Measurements from ENCODE around the gene PPP2R5C.

Gene PPP2R5C

DNA sequence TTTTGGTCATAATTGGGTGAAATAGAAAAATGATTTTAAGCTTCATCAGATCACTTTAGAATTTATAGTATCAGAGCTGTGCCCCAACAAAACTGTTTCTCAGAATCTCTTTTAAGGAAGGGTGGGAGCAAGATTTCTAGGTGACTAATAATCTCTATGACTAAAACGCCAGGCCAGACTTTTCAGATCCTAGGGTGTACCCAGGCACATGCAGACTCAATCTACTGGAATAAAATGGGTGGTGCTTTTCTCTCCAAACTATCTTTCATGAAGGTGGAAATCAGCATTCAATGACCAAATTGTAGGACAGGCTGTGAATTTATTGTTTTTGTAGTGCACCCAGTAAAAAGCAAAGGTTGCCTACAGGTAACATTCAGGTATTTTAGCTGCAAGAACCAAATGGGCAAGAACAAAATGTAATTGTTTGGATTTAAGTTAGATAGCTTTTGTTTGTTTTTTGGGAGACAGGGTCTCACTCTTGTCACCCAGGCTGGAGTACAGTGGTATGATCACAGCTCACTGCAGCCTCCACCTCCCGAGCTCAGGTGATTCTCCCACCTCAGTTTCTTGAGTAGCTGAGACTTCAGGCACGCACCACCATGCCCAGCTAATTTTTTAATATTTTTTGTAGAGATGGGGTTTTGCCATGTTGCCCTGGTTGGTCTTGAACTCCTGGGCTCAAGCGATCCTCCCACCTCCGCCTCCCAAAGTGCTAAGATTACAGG, 49.5 kb downstream of the PPP2R5C start (continued):
- TF ChIP-seq ZNF350 (tag by site-specific recombination; IDR thresholded peaks at IDR 0.05): no peak
- TF ChIP-seq ZNF140 (tag by site-specific recombination; IDR thresholded peaks at IDR 0.05): no peak
- TF ChIP-seq, protein P1, sequence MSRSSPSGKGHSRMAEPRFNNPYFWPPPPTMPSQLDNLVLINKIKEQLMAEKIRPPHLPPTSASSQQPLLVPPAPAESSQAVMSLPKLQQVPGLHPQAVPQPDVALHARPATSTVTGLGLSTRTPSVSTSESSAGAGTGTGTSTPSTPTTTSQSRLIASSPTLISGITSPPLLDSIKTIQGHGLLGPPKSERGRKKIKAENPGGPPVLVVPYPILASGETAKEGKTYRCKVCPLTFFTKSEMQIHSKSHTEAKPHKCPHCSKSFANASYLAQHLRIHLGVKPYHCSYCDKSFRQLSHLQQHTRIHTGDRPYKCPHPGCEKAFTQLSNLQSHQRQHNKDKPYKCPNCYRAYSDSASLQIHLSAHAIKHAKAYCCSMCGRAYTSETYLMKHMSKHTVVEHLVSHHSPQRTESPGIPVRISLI (tag by site-specific recombination; IDR thresholded peaks at IDR 0.05): no peak
- TF ChIP-seq ZNF354C (tag by site-specific recombination; IDR thresholded peaks at IDR 0.05; ENCODE audit: borderline replicate concordance, low read depth): no peak
- TF ChIP-seq ZNF248 (tag by site-specific recombination; IDR thresholded peaks at IDR 0.05): no peak
- no peak for TF ChIP-seq ZNF514 (tag by site-specific recombination; IDR thresholded peaks at IDR 0.05)
- TF ChIP-seq, protein P2, sequence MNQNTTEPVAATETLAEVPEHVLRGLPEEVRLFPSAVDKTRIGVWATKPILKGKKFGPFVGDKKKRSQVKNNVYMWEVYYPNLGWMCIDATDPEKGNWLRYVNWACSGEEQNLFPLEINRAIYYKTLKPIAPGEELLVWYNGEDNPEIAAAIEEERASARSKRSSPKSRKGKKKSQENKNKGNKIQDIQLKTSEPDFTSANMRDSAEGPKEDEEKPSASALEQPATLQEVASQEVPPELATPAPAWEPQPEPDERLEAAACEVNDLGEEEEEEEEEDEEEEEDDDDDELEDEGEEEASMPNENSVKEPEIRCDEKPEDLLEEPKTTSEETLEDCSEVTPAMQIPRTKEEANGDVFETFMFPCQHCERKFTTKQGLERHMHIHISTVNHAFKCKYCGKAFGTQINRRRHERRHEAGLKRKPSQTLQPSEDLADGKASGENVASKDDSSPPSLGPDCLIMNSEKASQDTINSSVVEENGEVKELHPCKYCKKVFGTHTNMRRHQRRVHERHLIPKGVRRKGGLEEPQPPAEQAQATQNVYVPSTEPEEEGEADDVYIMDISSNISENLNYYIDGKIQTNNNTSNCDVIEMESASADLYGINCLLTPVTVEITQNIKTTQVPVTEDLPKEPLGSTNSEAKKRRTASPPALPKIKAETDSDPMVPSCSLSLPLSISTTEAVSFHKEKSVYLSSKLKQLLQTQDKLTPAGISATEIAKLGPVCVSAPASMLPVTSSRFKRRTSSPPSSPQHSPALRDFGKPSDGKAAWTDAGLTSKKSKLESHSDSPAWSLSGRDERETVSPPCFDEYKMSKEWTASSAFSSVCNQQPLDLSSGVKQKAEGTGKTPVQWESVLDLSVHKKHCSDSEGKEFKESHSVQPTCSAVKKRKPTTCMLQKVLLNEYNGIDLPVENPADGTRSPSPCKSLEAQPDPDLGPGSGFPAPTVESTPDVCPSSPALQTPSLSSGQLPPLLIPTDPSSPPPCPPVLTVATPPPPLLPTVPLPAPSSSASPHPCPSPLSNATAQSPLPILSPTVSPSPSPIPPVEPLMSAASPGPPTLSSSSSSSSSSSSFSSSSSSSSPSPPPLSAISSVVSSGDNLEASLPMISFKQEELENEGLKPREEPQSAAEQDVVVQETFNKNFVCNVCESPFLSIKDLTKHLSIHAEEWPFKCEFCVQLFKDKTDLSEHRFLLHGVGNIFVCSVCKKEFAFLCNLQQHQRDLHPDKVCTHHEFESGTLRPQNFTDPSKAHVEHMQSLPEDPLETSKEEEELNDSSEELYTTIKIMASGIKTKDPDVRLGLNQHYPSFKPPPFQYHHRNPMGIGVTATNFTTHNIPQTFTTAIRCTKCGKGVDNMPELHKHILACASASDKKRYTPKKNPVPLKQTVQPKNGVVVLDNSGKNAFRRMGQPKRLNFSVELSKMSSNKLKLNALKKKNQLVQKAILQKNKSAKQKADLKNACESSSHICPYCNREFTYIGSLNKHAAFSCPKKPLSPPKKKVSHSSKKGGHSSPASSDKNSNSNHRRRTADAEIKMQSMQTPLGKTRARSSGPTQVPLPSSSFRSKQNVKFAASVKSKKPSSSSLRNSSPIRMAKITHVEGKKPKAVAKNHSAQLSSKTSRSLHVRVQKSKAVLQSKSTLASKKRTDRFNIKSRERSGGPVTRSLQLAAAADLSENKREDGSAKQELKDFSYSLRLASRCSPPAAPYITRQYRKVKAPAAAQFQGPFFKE (tag by site-specific recombination; IDR thresholded peaks at IDR 0.05; ENCODE audit: borderline replicate concordance): no peak
- TF ChIP-seq HOXD13 (CRISPR knock-in tag; IDR thresholded peaks at IDR 0.05; ENCODE audit: borderline replicate concordance): no peak
- TF ChIP-seq, protein P3, sequence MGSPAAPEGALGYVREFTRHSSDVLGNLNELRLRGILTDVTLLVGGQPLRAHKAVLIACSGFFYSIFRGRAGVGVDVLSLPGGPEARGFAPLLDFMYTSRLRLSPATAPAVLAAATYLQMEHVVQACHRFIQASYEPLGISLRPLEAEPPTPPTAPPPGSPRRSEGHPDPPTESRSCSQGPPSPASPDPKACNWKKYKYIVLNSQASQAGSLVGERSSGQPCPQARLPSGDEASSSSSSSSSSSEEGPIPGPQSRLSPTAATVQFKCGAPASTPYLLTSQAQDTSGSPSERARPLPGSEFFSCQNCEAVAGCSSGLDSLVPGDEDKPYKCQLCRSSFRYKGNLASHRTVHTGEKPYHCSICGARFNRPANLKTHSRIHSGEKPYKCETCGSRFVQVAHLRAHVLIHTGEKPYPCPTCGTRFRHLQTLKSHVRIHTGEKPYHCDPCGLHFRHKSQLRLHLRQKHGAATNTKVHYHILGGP (tag by site-specific recombination; IDR thresholded peaks at IDR 0.05): no peak
- no peak for TF ChIP-seq ZNF23 (tag by site-specific recombination; IDR thresholded peaks at IDR 0.05; ENCODE audit: borderline replicate concordance)

DNA sequence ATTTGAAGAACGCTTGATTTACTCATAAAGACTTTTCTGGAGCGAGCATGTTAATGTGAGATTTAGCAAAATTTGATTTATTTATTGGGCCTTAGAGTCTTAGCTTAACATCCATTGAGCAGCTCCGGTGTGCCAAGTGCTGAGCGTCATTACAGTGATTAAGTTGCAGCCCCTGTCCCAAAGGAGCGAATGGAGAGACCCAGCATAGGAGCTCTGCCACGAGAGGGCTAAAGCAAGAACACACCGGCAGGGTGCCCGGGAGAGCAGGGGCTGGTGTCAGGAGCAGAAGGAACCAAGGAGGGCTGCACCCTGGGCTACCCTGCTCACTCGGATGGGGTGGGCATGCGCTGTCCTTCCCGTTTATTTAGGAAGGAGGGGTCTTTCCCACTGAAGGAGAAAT, 50.6 kb downstream of the PPP2R5C start:
- POLR2A ChIA-PET: no interaction called here
- no peak overlapping the region for H3K4me3 ChIP-seq (ENCODE audit: low read depth, low read length)
- H3K36me3 ChIP-seq (ENCODE audit: control insufficient read depth in 2 of 2, insufficient read depth in 1 of 2, low read length in 2 of 2): peaks cover 0 to 12% of the 10 kb centered on the region in 2 experiments; a peak in 1 of 3 replicates
- TF ChIP-seq, protein P4, sequence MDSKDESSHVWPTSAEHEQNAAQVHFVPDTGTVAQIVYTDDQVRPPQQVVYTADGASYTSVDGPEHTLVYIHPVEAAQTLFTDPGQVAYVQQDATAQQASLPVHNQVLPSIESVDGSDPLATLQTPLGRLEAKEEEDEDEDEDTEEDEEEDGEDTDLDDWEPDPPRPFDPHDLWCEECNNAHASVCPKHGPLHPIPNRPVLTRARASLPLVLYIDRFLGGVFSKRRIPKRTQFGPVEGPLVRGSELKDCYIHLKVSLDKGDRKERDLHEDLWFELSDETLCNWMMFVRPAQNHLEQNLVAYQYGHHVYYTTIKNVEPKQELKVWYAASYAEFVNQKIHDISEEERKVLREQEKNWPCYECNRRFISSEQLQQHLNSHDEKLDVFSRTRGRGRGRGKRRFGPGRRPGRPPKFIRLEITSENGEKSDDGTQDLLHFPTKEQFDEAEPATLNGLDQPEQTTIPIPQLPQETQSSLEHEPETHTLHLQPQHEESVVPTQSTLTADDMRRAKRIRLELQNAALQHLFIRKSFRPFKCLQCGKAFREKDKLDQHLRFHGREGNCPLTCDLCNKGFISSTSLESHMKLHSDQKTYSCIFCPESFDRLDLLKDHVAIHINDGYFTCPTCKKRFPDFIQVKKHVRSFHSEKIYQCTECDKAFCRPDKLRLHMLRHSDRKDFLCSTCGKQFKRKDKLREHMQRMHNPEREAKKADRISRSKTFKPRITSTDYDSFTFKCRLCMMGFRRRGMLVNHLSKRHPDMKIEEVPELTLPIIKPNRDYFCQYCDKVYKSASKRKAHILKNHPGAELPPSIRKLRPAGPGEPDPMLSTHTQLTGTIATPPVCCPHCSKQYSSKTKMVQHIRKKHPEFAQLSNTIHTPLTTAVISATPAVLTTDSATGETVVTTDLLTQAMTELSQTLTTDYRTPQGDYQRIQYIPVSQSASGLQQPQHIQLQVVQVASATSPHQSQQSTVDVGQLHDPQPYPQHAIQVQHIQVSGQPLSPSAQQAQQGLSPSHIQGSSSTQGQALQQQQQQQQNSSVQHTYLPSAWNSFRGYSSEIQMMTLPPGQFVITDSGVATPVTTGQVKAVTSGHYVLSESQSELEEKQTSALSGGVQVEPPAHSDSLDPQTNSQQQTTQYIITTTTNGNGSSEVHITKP (tag by site-specific recombination; IDR thresholded peaks at IDR 0.05): peak; percentile 82
- no peak for TF ChIP-seq ZNF157 (tag by site-specific recombination; IDR thresholded peaks at IDR 0.05)
- no peak for TF ChIP-seq ZNF155 (tag by site-specific recombination; IDR thresholded peaks at IDR 0.05)
- TF ChIP-seq ZNF37A (tag by site-specific recombination; IDR thresholded peaks at IDR 0.05): no peak
- no peak for TF ChIP-seq ZNF16 (tag by site-specific recombination; IDR thresholded peaks at IDR 0.05; ENCODE audit: low read depth)
- TF ChIP-seq ZNF112 (tag by site-specific recombination; IDR thresholded peaks at IDR 0.05): no peak
- TF ChIP-seq, protein P5, sequence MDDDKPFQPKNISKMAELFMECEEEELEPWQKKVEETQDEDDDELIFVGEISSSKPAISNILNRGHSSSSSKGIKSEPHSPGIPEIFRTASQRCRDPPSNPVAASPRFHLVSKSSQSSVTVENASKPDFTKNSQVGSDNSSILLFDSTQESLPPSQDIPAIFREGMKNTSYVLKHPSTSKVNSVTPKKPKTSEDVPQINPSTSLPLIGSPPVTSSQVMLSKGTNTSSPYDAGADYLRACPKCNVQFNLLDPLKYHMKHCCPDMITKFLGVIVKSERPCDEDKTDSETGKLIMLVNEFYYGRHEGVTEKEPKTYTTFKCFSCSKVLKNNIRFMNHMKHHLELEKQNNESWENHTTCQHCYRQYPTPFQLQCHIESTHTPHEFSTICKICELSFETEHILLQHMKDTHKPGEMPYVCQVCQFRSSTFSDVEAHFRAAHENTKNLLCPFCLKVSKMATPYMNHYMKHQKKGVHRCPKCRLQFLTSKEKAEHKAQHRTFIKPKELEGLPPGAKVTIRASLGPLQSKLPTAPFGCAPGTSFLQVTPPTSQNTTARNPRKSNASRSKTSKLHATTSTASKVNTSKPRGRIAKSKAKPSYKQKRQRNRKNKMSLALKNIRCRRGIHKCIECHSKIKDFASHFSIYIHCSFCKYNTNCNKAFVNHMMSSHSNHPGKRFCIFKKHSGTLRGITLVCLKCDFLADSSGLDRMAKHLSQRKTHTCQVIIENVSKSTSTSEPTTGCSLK (tag by site-specific recombination; IDR thresholded peaks at IDR 0.05): no peak
- TF ChIP-seq, protein P6, sequence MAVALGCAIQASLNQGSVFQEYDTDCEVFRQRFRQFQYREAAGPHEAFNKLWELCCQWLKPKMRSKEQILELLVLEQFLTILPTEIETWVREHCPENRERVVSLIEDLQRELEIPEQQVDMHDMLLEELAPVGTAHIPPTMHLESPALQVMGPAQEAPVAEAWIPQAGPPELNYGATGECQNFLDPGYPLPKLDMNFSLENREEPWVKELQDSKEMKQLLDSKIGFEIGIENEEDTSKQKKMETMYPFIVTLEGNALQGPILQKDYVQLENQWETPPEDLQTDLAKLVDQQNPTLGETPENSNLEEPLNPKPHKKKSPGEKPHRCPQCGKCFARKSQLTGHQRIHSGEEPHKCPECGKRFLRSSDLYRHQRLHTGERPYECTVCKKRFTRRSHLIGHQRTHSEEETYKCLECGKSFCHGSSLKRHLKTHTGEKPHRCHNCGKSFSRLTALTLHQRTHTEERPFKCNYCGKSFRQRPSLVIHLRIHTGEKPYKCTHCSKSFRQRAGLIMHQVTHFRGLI (tag by site-specific recombination; IDR thresholded peaks at IDR 0.05): no peak
- no peak for TF ChIP-seq ZNF843 (tag by site-specific recombination; IDR thresholded peaks at IDR 0.05)
- H3K9me3 ChIP-seq (ENCODE audit: control insufficient read depth, insufficient read depth, low read depth, low read length): no peaks in the 10 kb centered on the region
- no peak overlapping the region for H3K27ac ChIP-seq (ENCODE audit: extremely low read depth, low read depth, low read length)
- H3K4me1 ChIP-seq (ENCODE audit: control insufficient read depth, insufficient read depth, low read length): peaks cover 10% of the 10 kb centered on the region
- CTCF ChIA-PET: no interaction called here

Measured in HEK293 (cell line).